GM13976 (cell line): ENCODE data around the gene TEAD4.

Source experiments
- DNase-seq: peaks from one replicate; pipeline ENCODE4 v3.0.0; 2012; ENCODE audit warnings: low spot score
- CTCF ChIP-seq: IDR thresholded peaks from 2 replicates; pipeline ENCODE4 v1.5.1; 2012; ENCODE audit warnings: borderline replicate concordance, mild to moderate bottlenecking; ENCODE audit not compliant: insufficient read depth; ENCODE audit errors: extremely low read depth, missing control alignments, control extremely low read depth
- in situ Hi-C: fragments of 300-500 bp; cut with MboI; formaldehyde crosslinking; loops from one replicate; pipeline ENCODE4 v1.12.0; 2022; ENCODE audit warnings: low sequenced_read_pairs, mixed read lengths, inconsistent platforms; ENCODE audit not compliant: unreplicated experiment

TEAD4 gene

GRCh38 chr12:3018284-3019004 is 59.2 kb downstream of the TEAD4 start:
- no peak for TF ChIP-seq CTCF
- no peak for DNase-seq
- in situ Hi-C loops: no loop called here

GRCh38 chr12:3019005-3019680 is 59.9 kb downstream of the TEAD4 start:
- DNase-seq: no peak
- no peak for TF ChIP-seq CTCF
- in situ Hi-C loops: no loop called here

GRCh38 chr12:3020399-3020798 is 61.2 kb downstream of the TEAD4 start:
- no peak for DNase-seq
- no peak for TF ChIP-seq CTCF
- in situ Hi-C loops: no loop called here

GRCh38 chr12:3020850-3021435 is 61.7 kb downstream of the TEAD4 start:
- no peak for DNase-seq
- in situ Hi-C loops: no loop called here

GRCh38 chr12:3022411-3022810 is 63.2 kb downstream of the TEAD4 start:
- no peak for DNase-seq
- in situ Hi-C loops: no loop called here
- no peak for TF ChIP-seq CTCF

More at GRCh38 chr12:3020850-3021435, 61.7 kb downstream of the TEAD4 start:
- no peak for TF ChIP-seq CTCF

GRCh38 chr12:3022961-3023360 is 63.8 kb downstream of the TEAD4 start:
- DNase-seq: no peak
- no peak for TF ChIP-seq CTCF
- in situ Hi-C loops: no loop called here
